Measurements from ENCODE around the gene RELA.
"Not testable (repeated sequence)": the region's sequence is repeated elsewhere in the genome, so short reads cannot be mapped to it uniquely, and the experiment has no call there.

RELA gene

DNA sequence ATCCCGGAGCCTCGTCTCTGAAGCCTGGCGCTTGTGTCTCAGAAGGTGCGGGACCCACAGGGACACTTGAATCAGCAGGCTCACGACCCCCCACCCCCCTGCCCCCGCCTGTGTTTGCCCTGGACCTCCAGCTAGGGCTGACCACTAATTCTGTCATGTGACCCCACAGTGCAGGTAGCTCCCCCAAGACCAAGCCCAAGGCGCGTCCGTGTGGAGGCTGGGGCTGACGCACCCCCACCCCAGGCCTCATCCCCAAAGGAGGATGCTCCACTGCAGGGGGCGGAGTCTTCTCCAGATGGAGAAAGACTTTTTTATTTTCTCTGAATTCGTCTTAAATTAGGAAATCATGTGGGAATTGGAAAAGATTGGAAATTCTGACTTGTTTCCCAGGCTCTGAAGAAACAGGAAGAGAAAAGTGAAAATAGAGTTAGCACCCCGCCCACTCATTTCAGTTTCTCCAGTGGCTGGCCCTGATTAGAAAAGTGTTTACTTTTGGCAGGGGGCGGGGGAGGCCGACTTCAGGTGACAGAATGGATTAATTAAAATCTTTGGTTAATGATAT, 1.0 kb upstream of the RELA start:
- peak; percentile 51 for DNase-seq (ENCODE audit: low read depth)
- no peak for TF ChIP-seq CTCF (conservative IDR thresholded peaks at IDR 0.05; ENCODE audit: low read depth, low read length)
- peak overlapping the region; percentile 84 for H3K4me3 ChIP-seq (ENCODE audit: low read depth, low read length)

DNA sequence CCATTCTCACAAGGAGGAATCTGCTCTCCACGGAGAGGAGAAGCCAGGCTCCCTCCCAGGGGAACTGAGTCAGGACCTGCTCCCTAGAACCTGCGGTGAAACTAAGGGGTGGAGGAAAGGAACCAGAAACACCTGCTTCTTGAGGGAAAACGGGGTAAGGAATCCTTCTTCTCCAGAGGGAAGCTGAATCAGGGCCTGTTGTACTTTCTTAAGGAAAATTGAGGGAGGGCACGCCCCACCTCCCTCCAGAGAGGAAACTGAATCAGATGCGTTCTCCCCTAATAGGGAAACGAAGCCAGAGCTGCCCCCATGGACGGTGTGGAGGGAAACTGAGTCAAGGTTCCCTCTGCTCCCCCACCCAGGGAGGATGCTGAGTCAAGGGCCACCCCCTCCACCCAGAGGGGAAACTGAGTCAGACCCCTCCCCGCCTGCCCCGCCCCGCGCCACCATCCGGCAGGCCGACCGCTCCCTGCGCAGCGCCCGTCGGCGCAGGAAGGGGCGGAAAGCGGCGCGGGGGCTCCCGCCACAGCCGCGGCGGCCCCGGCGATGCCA, 393 bp downstream of the RELA start:
- peak; percentile 21 for DNase-seq (ENCODE audit: low read depth)
- H3K4me3 ChIP-seq (ENCODE audit: low read depth, low read length): peak overlapping the region; percentile 84
- no peak for TF ChIP-seq CTCF (conservative IDR thresholded peaks at IDR 0.05; ENCODE audit: low read depth, low read length)

DNA sequence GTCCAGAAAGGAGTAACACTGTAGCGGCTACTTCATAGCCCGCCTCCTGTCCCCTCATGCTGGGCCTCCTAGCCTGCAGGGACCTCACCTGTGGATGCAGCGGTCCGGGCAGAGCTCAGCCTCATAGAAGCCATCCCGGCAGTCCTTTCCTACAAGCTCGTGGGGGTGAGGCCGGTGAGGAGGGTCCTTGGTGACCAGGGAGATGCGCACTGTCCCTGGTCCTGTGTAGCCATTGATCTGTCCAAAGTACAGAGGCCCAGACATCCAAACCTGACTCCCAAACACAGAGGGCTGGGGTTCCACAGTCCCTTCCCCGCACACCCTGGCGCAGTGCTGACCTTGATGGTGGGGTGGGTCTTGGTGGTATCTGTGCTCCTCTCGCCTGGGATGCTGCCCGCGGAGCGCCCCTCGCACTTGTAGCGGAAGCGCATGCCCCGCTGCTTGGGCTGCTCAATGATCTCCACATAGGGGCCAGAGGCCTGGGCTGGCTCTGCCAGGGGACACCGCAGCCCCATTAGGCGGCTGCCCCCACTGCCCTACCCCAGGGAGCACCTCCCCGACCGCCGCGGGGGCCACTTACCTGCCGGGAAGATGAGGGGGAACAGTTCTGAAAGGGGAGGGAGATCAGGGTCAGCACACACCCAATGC, 993 bp downstream of the RELA start:
- H3K4me3 ChIP-seq (ENCODE audit: low read depth, low read length): peak overlapping the region; percentile 84
- no peak for DNase-seq (ENCODE audit: low read depth)
- TF ChIP-seq CTCF (conservative IDR thresholded peaks at IDR 0.05; ENCODE audit: low read depth, low read length): no peak

DNA sequence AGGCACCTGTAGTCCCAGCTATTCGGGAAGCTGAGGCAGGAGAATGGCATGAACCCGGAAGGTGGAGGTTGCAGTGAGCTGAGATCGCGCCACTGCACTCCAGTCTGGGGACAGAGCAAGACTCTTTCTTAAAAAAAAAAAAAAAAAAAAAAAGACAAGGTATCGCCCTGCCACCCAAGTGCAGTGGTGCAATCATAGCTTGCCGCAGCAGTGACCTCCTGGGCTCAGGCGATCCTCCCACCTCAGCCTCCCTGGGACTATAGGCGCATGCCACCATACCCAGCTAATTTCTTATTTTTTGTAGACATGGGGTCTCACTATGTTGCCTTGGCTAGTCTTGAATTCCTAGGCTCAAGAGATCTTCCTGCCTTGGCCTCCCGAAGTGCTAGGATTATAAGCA, 1.8 kb downstream of the RELA start:
- H3K4me3 ChIP-seq (ENCODE audit: low read depth, low read length); DNase-seq (ENCODE audit: low read depth): not testable (repeated sequence)

GRCh38 chr11:65660038-65660437, 2.7 kb downstream of the RELA start:
- no peak for DNase-seq (ENCODE audit: low read depth)
- no peak overlapping the region for H3K4me3 ChIP-seq (ENCODE audit: low read depth, low read length)
- no peak for TF ChIP-seq CTCF (conservative IDR thresholded peaks at IDR 0.05; ENCODE audit: low read depth, low read length)

DNA sequence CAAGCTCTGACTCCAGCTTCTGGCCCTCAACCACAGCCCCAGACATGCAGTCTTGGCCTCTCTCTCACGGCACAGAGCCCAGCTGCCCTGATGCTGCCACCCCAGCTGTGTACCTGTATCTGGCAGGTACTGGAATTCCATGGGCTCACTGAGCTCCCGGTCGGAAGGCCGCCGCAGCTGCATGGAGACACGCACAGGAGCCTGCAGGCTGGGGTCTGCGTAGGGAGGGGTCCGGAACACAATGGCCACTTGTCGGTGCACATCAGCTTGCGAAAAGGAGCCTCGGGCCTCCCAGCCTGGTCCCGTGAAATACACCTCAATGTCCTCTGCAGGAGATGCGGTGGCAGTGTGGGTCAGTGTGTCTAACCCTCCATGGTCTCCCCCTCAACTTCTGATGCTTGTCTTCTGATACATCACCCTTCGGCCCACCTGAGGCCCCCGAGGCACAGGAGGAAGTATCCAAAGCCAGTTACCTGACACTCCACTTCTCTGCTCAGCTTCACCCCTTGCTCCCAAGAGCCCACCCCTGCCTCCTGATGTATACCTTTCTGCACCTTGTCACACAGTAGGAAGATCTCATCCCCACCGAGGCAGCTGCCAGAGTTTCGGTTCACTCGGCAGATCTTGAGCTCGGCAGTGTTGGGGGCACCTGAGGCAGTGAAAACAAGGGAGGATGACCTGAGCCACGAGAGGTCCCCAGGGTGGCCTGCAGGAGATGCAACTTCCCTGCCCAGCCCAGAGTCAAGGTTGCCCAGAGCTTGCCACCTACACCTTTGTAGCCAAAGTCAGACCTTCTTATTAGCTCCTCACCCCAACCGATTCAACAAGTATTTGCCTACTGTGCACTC, 4.3 kb downstream of the RELA start:
- no peak for TF ChIP-seq CTCF (conservative IDR thresholded peaks at IDR 0.05; ENCODE audit: low read depth, low read length)
- no peak overlapping the region for H3K4me3 ChIP-seq (ENCODE audit: low read depth, low read length)
- DNase-seq (ENCODE audit: low read depth): no peak

DNA sequence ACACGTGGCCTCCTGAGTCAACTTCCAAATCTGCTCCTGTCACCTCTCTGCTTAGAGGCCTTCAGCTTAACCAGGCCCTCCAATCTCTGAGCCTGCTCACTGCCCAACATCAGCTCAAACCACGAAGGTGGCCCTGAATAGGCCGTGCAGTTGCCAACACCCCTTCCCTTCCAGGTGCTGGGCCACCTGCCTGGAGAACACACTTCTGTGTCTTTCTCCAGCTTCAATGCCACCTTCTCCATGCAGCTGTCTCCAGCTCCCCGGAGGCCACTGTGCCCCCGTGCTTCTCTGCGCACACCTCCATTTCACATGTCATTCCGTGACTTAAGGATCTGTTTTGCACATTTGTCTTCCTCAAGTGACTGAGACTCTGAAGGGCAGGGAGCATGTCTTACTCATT, 5.3 kb downstream of the RELA start:
- TF ChIP-seq CTCF (conservative IDR thresholded peaks at IDR 0.05; ENCODE audit: low read depth, low read length): no peak
- DNase-seq (ENCODE audit: low read depth): no peak
- H3K4me3 ChIP-seq (ENCODE audit: low read depth, low read length): no peak overlapping the region
